Lower leg skin (tissue), 3 donors: Measurements from ENCODE around the gene SCN2A.

Source experiments
- CTCF ChIP-seq, 3 donors: fragments of 450-650 bp; IDR thresholded peaks; one replicate each; pipeline ENCODE4 v1.5.1; 2016; ENCODE audit warnings: antibody characterized with exemption in 3 of 3, mild to moderate bottlenecking in 3 of 3, moderate library complexity in 2 of 3
- POLR2A ChIP-seq, 2 donors: fragments of 450-650 bp; IDR thresholded peaks; one replicate each; pipeline ENCODE4 v1.6.1; 2016 to 2017; ENCODE audit warnings: antibody characterized with exemption in 2 of 2, mild to moderate bottlenecking in 1 of 2, moderate library complexity in 1 of 2

- no peak for TF ChIP-seq CTCF (IDR thresholded peaks at IDR 0.05)
- no peak for TF ChIP-seq POLR2A (IDR thresholded peaks at IDR 0.05)
Observed at GRCh38 chr2:165432234-165432966, 193.2 kb downstream of the SCN2A start.
